Mesenteric fat pad (tissue), 1 donor: ENCODE measurements around the gene DLG1. TPM values are rescaled to one million over a fixed set of nuclear protein-coding genes. Genes with fewer than 3 reads are reported as not detected.
"Not testable (repeated sequence)": the region's sequence is repeated elsewhere in the genome, so short reads cannot be mapped to it uniquely, and the experiment has no call there.

Experiments
- DNase-seq: peaks from one replicate; pipeline ENCODE4 v3.0.0-alpha.2; 2020; ENCODE audit warnings: low spot score
- total RNA-seq: library from RNA; stranded (reverse); fragmentation: NEBNext Ultra II Directional; extraction: Animal tissue kit (Norgen Biotek cat#: 25700); gene quantifications from one replicate; pipeline ENCODE4 v1.2.1, GENCODE V29; 2021
- donor health status: DM: yes; HTN: yes; CAD: no.

The DLG1 gene
- total RNA-seq, 1 donor from 2014 or later, result 68.5 TPM

- DNase-seq, result no peak
Observed at GRCh38 chr3:197292083-197292646, 6.2 kb downstream of the DLG1 start.

GRCh38 chr3:197289726-197290125, 8.7 kb downstream of the DLG1 start:
- DNase-seq, result no peak

- no peak for DNase-seq
Observed at GRCh38 chr3:197286678-197287077, 11.7 kb downstream of the DLG1 start.

GRCh38 chr3:197285557-197285956, 12.9 kb downstream of the DLG1 start:
- no peak for DNase-seq

GRCh38 chr3:197283045-197283444, 15.4 kb downstream of the DLG1 start:
- DNase-seq, result no peak

GRCh38 chr3:197281849-197282248, 16.6 kb downstream of the DLG1 start:
- DNase-seq, result no peak

GRCh38 chr3:197280156-197280555, 18.3 kb downstream of the DLG1 start:
- no peak for DNase-seq

GRCh38 chr3:197278933-197279332, 19.5 kb downstream of the DLG1 start:
- DNase-seq, result no peak

GRCh38 chr3:197276808-197277207, 21.6 kb downstream of the DLG1 start:
- DNase-seq, result not testable (repeated sequence)

- no peak for DNase-seq
Observed at GRCh38 chr3:197270558-197271317, 27.7 kb downstream of the DLG1 start.

GRCh38 chr3:197269024-197269423, 29.4 kb downstream of the DLG1 start:
- DNase-seq, result no peak

- DNase-seq, result no peak
Observed at GRCh38 chr3:197268294-197268693, 30.1 kb downstream of the DLG1 start.

- no peak for DNase-seq
Observed at GRCh38 chr3:197266331-197266730, 32.1 kb downstream of the DLG1 start.

GRCh38 chr3:197262709-197263108, 35.7 kb downstream of the DLG1 start:
- no peak for DNase-seq

GRCh38 chr3:197261164-197261509, 37.3 kb downstream of the DLG1 start:
- DNase-seq, result no peak

GRCh38 chr3:197260491-197261163, 37.8 kb downstream of the DLG1 start:
- DNase-seq, result no peak

- DNase-seq, result no peak
Observed at GRCh38 chr3:197259096-197259495, 39.3 kb downstream of the DLG1 start.

GRCh38 chr3:197258168-197258755, 40.1 kb downstream of the DLG1 start:
- no peak for DNase-seq

GRCh38 chr3:197257711-197258110, 40.7 kb downstream of the DLG1 start:
- no peak for DNase-seq

- DNase-seq, result no peak
Observed at GRCh38 chr3:197256836-197257444, 41.5 kb downstream of the DLG1 start.

- DNase-seq, result no peak
Observed at GRCh38 chr3:197256104-197256503, 42.3 kb downstream of the DLG1 start.
